Left lobe of liver (tissue), 2 donors: ENCODE results near the gene ZNRF3. TPM values are rescaled to one million over a fixed set of nuclear protein-coding genes. Genes with fewer than 3 reads are reported as not detected.
A peak's percentile ranks its signal among the peaks of the same experiment; 100 is the strongest.
"Not testable (repeated sequence)": the region's sequence is repeated elsewhere in the genome, so short reads cannot be mapped to it uniquely, and the experiment has no call there.

Experiments used
- ATAC-seq: fragments of 200-7000 bp; cut with Tn5 transposase; one replicate; pipeline ENCODE4 v1.9.1; 2020; ENCODE audit warnings: mild to moderate bottlenecking, moderate library complexity
- DNase-seq: peaks from one replicate; pipeline ENCODE4 v3.0.0-alpha.2; 2020; ENCODE audit warnings: low spot score
- total RNA-seq: library from RNA; stranded (reverse); gene quantifications from one replicate; pipeline ENCODE4 v1.2.1, GENCODE V29; 2021
- donor health status: DM: no; HTN: no; CAD: no; lungs with moderate emphysema.
- donor health status: DM: no; HTN: yes; CAD: no.

ZNRF3 gene
- total RNA-seq, 1 donor from 2014 or later: 7.3 TPM

GRCh38 chr22:28883917-28884746, 760 bp downstream of the ZNRF3 start:
- DNase-seq: peak; percentile 59
- no peak for ATAC-seq

DNA sequence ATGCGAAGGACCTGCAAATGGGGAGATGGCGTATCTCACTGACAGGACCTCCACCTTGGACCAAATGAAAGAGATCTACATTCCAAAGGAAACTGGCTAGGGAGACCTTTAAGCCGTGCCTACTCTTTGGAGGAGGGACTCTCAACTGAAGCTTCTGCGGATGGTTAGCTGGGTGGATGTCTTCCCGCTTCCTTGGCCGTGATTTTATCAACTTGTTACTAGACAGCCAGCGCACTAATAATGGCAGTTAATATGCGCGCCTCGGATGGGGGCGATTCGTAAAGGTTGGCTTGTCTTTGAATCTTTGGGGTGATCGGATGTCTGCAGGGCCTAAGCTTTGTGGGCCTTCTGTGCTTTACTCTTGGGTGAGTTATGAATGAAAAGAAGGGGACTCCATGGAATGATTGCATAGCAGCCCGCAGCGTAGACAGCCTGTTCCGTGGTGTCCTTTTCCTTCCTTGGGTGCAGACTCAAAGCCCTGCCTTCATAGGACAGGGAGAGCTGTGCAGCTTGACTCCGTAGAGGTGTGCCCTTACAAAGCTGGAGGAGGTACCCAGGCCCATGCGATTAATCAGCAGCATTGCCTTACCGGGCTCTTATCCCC, 1.5 kb downstream of the ZNRF3 start:
- ATAC-seq: no peak
- DNase-seq: no peak

- peak; percentile 11 for ATAC-seq
- DNase-seq: no peak
Observed at GRCh38 chr22:28885939-28886338, 2.6 kb downstream of the ZNRF3 start.

DNA sequence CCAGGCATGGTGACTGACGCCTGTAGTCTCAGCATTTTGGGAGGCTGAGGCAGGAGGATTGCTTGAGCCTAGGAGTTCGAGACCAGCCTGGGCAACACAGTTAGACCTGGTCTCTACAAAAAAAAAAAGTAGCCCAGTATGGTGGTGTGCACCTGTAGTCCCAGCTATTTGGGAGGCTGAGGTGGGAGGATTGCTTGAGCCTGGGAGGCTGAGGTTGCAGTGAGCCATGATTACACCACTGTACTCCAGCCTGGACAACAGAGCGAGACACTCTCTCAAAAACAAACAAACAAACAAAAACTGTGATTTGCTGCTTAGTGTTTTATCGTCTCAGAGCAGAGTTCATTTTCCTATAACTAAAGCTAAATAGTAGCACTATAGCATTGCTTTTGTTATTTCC, 3.3 kb downstream of the ZNRF3 start:
- DNase-seq: not testable (repeated sequence)

DNA sequence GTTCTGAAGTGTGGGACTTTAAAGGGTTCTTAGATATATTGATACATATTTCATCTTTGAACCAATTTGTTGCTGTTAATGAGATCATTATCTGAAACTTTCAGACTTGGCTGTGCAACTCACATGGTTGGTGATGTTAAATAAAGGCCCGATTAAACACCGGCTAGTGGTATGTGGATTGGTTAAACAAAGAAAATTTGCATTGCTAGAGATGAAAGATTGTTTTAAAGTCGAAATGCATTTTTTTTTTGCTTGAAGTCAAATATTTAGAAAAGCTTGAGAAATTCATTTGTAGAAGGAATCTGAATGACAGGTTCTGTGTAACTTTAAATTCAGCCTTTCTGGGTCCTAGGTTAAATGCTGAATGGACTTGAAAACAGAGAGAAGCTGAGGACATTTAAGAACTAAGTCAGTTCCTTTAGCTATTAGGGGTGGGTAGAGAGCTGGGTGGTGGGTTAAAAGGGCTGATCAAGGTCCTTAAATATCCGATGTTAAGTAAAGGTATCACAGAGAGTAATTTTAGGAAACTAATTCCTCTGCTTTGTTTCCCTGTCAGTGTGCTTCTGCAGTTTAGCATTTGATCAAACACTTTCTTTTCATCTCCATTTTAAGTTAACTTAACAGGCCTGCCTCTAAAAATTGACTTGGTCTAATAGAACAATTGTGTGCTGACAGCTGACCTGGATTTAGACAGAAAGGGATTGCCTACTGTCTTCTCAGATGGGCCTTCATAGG, 4.5 kb downstream of the ZNRF3 start:
- ATAC-seq (no peak), DNase-seq (no peak)

More for the DNA sequence above, 3.3 kb downstream of the ZNRF3 start:
- not testable (repeated sequence) for ATAC-seq

DNA sequence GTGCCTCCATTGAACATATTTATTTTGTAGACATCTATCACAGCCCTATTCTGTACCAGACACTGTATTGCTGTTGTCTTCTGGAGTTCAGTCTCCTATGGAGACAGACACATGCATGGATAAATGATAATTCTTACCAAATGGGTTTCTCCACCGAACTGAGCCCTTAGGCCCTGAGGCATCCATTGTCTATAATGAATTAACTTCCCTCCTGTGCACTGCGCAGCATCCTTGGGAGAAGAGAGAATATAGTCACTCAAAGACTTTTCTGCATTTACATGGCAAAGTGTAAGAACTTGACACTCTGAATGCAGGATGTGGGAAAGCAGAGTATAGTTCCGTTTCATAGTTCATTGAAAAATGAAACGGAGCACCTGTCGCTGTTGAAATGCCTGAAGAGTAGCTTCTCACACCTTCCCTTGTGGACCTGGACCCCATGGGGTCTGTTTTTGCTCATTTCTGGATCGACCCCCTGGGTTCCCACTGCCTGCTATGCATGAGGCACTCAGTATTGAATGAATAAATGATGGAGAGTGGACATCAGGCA, 6.2 kb downstream of the ZNRF3 start:
- DNase-seq (no peak), ATAC-seq (no peak)

DNA sequence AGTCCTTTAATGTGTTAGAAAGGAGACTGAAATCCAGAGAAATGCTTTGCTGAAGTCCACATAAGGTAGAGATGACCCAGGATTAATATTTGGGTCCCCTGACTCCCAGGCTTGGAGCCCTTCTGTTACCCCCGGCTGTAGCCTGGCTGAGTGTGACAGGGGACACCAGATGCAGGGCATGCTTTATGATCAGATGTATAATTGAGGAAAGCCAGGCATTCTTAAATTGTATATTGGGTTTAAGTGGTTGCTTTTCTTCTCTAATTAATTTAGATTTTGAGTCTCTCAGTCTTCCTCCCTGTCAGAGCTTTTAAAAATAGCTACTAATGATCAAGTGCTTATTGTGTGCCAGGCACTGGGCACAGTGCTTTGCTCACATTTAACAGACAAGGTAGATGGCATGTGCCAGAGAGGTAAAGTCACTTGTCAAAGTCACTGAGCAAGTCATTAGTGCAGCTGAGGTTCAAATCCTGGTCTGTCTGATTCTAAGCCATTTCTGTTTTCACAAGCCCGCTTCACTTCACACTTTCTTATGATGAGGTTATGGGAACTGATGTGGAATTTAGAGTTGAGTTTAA, 7.9 kb downstream of the ZNRF3 start:
- DNase-seq (no peak), ATAC-seq (no peak)

DNA sequence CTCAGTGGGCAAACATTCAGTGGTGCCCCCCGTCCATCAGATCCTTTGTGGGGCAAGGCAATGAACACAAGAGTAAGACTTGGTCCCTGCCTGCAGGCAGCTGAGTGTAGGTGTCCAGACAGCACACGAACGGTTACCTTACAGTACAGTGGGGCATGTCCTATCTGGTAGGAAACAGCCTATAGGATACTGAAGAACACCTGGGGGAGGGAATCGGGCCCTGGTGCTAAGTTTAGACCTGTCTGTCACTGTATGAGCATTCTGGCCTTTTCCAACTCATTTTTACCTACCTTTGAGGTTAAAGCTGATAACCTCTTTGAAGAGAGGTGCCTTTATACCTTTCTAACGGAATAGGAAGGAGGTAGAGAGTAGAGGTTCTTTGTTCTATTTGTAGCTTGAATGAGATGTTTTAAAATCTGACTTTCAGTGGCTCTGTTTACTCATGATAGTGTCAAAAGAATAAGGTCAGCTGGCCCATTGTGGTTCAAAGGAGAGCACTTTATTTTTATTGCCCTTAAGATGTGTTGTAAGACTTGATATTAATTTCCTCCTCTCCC, 8.9 kb downstream of the ZNRF3 start:
- peak; percentile 56 for ATAC-seq
- no peak for DNase-seq

GRCh38 chr22:28893810-28894209, 10.4 kb downstream of the ZNRF3 start:
- DNase-seq (no peak), ATAC-seq (peak; percentile 32)

GRCh38 chr22:28894334-28894733, 11.0 kb downstream of the ZNRF3 start:
- no peak for ATAC-seq
- no peak for DNase-seq

DNA sequence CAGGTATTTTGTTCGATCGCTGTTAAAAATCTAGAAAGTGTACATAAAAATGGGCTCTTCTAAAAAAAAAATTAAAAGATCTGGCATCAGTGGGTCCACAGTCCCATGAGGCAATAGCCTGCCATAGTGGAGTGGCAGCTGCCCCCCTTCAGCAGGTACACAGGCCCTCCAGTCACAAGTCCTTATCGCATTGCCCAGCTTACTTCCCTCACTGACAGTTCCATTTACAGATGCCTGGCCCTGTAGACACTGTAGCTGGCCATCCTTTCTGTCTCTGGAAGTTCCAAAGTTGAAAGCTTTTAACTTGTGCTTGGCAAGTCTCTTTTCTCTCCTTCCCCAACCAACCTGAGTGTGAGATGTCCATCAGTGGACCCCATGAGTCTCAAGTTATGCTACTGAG, 11.4 kb downstream of the ZNRF3 start:
- ATAC-seq: no peak
- no peak for DNase-seq

DNA sequence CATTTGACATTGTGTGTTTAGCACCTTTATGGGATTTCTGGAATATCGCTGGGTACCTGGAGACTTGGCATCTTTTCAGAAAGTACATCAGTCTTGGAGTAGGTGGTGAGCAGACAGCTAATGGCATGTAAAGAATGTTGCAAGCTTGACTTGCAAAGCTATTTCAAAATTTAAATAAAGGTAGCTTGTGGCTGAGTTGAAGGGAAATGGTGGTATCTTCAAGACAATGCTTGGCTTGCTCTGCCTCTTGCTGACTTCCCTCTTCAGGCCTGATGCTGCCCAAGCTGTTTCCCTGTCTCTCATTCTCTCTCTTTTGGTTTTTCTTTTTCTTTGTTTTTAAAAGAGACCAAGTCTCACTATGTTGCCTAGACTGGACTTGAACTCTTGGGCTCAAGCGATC, 13.2 kb downstream of the ZNRF3 start:
- DNase-seq (no peak), ATAC-seq (no peak)

DNA sequence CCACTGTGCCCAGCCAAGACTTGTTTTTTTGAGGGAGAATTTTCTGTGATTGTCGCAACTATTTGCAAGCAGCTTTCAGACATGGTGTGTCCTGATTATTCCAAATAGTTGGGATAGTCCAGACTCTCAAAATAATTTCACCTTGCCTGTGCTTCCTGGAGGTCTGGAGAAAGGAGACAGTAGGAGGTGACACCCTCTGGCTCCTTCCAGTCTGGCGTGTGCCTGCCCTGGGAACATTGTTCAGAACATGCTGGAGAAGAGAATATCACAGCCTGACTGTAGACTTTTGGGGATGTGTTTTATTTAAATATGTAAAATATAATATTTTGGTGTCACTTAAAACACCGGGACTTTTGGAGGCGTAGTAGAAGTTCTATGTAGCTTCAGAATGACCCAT, 14.9 kb downstream of the ZNRF3 start:
- no peak for ATAC-seq

DNA sequence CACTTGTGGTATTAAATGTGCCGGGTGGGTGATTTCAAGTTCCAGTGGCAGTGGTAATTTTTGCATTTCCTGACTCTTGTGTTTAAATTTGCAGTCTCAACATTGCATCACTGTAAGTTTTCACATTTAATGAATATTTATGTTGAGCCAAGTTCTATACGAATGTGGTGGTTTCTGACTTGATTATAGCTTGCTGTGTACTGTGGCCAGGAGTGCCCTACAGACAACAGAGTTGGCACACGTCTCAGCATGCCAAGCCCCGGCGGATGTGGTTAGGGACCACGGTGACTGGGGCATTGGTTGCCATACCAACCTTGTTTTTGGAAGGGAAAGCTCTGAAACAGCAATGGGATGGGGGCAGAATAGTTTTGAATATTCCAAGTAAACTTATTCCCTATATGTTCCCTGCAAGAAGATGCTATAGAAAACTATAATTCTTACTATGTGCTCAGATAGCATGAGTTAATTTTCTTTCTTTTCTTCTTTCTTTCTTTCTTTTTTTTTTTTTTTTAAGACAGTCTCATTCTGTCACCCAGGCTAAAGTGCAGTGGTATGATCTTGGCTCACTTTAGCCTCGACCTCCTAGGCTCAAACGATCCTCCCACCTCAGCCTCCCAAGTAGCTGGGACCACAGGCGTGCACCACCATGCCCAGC, 16.0 kb downstream of the ZNRF3 start:
- no peak for DNase-seq
- no peak for ATAC-seq

More for the DNA sequence above, 14.9 kb downstream of the ZNRF3 start:
- DNase-seq: no peak

GRCh38 chr22:28900379-28900925, 17.1 kb downstream of the ZNRF3 start:
- DNase-seq: no peak
- ATAC-seq: no peak

GRCh38 chr22:28902490-28902889, 19.1 kb downstream of the ZNRF3 start:
- no peak for ATAC-seq
- no peak for DNase-seq

- peak; percentile 84 for ATAC-seq
- no peak for DNase-seq
Observed at GRCh38 chr22:28903080-28903479, 19.7 kb downstream of the ZNRF3 start.

GRCh38 chr22:28903729-28904128, 20.4 kb downstream of the ZNRF3 start:
- DNase-seq (no peak), ATAC-seq (peak; percentile 34)

DNA sequence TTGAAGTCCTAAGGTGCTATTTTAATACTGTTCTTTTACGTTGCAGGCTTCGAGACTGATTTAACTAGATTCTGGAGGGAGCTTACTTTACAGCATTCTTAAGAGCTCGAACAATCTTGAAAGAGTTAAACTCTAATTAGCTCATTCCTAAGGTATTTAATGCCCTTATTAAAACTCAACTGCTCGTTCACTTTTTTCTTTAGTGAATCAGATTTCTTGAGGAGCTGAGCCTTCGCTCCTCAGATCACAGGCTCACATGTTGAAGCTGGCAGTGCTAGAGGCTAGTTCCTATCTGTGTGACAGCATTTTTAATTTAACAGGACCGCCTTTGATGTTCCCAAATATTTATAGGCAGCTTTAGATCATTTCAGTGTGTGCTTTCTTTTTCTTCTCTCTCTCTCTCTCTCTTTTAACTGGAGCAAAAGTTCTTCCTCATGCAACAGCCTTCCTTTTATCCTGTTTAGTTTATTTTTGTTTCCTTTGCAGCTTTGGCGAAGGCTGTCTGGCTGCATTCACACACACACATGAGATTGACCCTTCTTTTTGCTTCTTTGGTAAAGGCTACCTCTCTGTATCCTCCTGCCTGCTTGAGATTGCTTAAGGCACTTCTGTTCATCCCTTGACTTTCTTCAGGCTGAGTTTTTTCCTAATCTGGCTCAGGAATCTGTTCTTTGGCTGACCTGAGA, 21.0 kb downstream of the ZNRF3 start:
- DNase-seq (no peak), ATAC-seq (no peak)
